SH-SY5Y (cell line): ENCODE measurements around the gene IGF2BP3.

Experiments used
- GATA2 ChIP-seq: IDR thresholded peaks from 2 replicates; pipeline ENCODE4 v1.6.1; 2011; ENCODE audit warnings: mild to moderate bottlenecking, low read depth, low read length
- GATA3 ChIP-seq: IDR thresholded peaks from 2 replicates; pipeline ENCODE4 v1.6.1; 2011; ENCODE audit warnings: low read depth, mild to moderate bottlenecking, low read length, moderate library complexity

DNA sequence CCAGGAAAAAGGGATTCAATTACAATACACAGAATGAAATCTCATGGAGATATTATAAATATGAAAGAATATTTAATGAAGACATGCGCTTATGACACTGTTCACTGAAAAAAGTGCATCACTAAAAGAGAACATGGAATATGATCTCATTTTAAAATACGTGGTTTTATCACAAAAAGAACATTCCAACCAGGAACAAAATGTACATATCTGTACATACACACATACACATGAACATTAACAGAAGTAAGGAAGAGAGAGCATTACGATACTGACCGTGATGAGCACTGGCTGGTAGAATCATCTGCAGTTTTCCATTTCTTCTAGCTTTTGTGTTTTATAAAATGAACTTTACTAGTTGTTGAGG, 39.4 kb downstream of the IGF2BP3 start:
- TF ChIP-seq GATA3 = no peak
- TF ChIP-seq GATA2 = no peak
